GM18505 (cell line): ENCODE measurements around the gene ECT2.
A peak's percentile ranks its signal among the peaks of the same experiment; 100 is the strongest.
"Not testable (repeated sequence)": the region's sequence is repeated elsewhere in the genome, so short reads cannot be mapped to it uniquely, and the experiment has no call there.

Source experiments
- ATAC-seq: cut with Tn5 transposase; IDR thresholded peaks from one replicate; pipeline ENCODE4 v1.9.1; 2021; ENCODE audit not compliant: unreplicated experiment
- POLR2A ChIP-seq: IDR thresholded peaks from 4 replicates; pipeline ENCODE4 v1.6.1; 2011; ENCODE audit warnings: borderline replicate concordance; ENCODE audit not compliant: insufficient read depth, insufficient read length; ENCODE audit errors: extremely low read depth

The ECT2 gene, protein sequence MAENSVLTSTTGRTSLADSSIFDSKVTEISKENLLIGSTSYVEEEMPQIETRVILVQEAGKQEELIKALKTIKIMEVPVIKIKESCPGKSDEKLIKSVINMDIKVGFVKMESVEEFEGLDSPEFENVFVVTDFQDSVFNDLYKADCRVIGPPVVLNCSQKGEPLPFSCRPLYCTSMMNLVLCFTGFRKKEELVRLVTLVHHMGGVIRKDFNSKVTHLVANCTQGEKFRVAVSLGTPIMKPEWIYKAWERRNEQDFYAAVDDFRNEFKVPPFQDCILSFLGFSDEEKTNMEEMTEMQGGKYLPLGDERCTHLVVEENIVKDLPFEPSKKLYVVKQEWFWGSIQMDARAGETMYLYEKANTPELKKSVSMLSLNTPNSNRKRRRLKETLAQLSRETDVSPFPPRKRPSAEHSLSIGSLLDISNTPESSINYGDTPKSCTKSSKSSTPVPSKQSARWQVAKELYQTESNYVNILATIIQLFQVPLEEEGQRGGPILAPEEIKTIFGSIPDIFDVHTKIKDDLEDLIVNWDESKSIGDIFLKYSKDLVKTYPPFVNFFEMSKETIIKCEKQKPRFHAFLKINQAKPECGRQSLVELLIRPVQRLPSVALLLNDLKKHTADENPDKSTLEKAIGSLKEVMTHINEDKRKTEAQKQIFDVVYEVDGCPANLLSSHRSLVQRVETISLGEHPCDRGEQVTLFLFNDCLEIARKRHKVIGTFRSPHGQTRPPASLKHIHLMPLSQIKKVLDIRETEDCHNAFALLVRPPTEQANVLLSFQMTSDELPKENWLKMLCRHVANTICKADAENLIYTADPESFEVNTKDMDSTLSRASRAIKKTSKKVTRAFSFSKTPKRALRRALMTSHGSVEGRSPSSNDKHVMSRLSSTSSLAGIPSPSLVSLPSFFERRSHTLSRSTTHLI

GRCh38 chr3:172750368-172751174 is at the start of gene ECT2:
Gene ECT2, plus strand, starts transcription at chr3:172750726. Its CDS starts 3,805 bp downstream, at chr3:172754531.
- peak; percentile 73 for TF ChIP-seq POLR2A
- ATAC-seq, result peak; percentile 96

GRCh38 chr3:172700936-172701455 is 49.5 kb upstream of the ECT2 start:
- ATAC-seq, result no peak
- no peak for TF ChIP-seq POLR2A

DNA sequence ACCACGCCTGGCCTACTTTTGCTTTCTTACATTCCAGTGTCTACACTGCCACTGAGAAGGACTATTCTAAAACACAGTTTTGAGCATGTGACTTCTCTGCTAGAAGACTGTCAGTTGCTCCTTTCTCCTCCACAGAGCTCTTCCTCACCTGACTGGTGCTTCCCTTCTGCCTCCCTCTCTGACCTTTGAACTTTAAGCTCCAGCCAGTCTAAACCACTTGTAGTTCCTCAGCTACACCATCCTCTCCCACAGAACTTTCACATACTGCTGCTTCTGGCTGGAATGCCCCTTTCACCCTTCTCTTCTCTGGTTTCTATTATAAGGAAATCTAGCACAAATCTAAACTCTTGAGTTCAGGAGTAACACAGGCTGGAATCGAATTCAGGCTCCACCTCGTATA is 48.8 kb upstream of the ECT2 start:
- no peak for ATAC-seq
- TF ChIP-seq POLR2A, result no peak

DNA sequence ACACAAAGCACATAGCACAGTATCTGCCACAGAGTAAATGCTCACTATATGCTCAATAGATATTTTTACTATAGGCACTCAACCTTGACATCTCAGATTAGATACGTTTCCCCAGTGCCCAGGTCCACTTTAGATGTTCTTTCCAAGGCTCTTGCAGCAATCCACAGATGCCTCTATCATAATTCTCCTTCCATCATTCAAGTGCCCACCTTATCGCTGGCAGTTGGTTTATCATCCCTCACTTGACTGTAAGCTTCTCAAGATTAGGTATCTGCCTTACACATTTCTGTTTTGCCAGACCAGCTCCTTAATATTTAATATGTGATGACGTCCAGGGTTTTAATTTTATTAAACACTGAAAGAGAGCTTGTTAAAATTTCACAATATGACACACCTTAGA is 48.3 kb upstream of the ECT2 start:
- ATAC-seq, result no peak
- no peak for TF ChIP-seq POLR2A

GRCh38 chr3:172702731-172703130 is 47.8 kb upstream of the ECT2 start:
- ATAC-seq, result not testable (repeated sequence)

DNA sequence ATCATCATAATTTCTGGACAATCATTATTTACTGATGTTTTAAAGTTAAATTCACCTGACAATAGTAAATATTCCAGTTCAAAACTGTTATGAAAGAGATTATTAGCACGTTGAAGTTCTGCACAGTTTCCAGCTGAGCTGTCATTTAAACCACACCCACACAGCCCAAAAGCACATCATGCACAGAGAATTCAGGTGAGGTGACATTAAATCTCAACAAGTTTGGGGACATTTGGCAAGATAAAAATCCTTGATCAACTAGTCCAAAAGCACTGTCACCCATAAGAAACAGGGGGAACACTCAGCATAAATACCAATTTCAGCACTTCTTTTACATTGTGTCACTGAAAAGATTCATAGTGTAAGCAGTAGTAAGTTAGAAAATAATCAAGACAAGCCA is 46.5 kb upstream of the ECT2 start:
- ATAC-seq, result no peak
- no peak for TF ChIP-seq POLR2A

DNA sequence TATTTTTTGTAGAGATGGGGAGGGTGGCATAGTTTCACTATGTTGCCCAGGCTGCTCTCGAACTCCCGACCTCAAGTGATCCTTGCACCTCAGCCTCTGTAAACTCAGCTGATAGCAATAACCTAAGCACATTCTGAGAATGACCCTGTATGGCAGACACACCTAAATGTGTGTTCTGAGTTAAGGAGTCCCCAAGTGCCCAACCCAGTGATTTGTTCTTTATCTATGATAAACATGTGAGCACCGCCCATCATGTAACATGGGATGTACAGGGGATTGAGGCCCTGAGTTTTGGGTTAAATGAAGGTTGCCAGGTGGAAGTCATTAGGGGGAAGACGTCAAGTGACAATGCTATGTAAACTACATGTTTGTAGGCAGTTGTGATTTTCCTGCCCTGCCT is 45.4 kb upstream of the ECT2 start:
- no peak for TF ChIP-seq POLR2A
- no peak for ATAC-seq

DNA sequence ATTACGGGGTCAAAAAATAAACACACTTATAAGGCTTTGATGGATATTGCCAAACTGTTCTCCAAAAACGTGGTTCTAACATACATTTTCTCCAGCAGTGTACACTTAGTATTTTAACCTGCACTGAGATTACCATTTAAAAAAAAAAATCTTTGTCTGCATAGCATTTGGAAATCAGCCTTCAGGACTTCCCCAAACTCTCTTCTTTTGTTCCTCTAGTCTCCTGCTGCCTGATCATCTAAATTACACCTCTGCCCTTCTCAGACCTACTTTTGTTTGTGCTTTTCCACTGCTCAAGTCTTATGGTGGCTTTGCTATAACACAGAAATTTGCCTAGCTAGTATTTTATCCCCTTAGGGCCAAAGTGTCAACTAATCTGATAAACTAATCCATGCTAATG is 43.5 kb upstream of the ECT2 start:
- no peak for TF ChIP-seq POLR2A
- ATAC-seq, result no peak

GRCh38 chr3:172707967-172708366 is 42.6 kb upstream of the ECT2 start:
- no peak for ATAC-seq
- TF ChIP-seq POLR2A, result no peak

GRCh38 chr3:172708921-172709773 is 41.4 kb upstream of the ECT2 start:
- ATAC-seq, result no peak
- no peak for TF ChIP-seq POLR2A

- peak; percentile 3 for ATAC-seq
- TF ChIP-seq POLR2A, result no peak
Measured at GRCh38 chr3:172709774-172710663, 40.5 kb upstream of the ECT2 start.
